ENCODE data around the gene TCF7L1.
"Not testable (repeated sequence)": the region's sequence is repeated elsewhere in the genome, so short reads cannot be mapped to it uniquely, and the experiment has no call there.

TCF7L1 gene

GRCh38 chr2:85133751-85134254 lies 611 bp downstream of the TCF7L1 start:
- peak; percentile 60 for DNase-seq (ENCODE audit: low read depth)

- peak; percentile 54 for DNase-seq (ENCODE audit: low read depth)
Measured at GRCh38 chr2:85134255-85134895, 1.2 kb downstream of the TCF7L1 start.

- DNase-seq (ENCODE audit: low read depth), result no peak
Measured at GRCh38 chr2:85134896-85135659, 1.9 kb downstream of the TCF7L1 start.

GRCh38 chr2:85135660-85135914 lies 2.4 kb downstream of the TCF7L1 start:
- no peak for DNase-seq (ENCODE audit: low read depth)

GRCh38 chr2:85137156-85137555 lies 4.0 kb downstream of the TCF7L1 start:
- DNase-seq (ENCODE audit: low read depth), result no peak

GRCh38 chr2:85143463-85144082 lies 10.4 kb downstream of the TCF7L1 start:
- no peak for DNase-seq (ENCODE audit: low read depth)

- DNase-seq (ENCODE audit: low read depth), result peak; percentile 30
Measured at GRCh38 chr2:85145116-85145820, 12.1 kb downstream of the TCF7L1 start.

GRCh38 chr2:85148190-85148589 lies 15.0 kb downstream of the TCF7L1 start:
- DNase-seq (ENCODE audit: low read depth), result no peak

- DNase-seq (ENCODE audit: low read depth), result peak; percentile 54
Measured at GRCh38 chr2:85151026-85151425, 17.8 kb downstream of the TCF7L1 start.

GRCh38 chr2:85152895-85153294 lies 19.7 kb downstream of the TCF7L1 start:
- no peak for DNase-seq (ENCODE audit: low read depth)

- DNase-seq (ENCODE audit: low read depth), result peak; percentile 23
Measured at GRCh38 chr2:85154048-85154753, 21.0 kb downstream of the TCF7L1 start.

- not testable (repeated sequence) for DNase-seq (ENCODE audit: low read depth)
Measured at GRCh38 chr2:85155082-85155481, 21.9 kb downstream of the TCF7L1 start.

- DNase-seq (ENCODE audit: low read depth), result peak; percentile 74
Measured at GRCh38 chr2:85156153-85156552, 23.0 kb downstream of the TCF7L1 start.

- peak; percentile 55 for DNase-seq (ENCODE audit: low read depth)
Measured at GRCh38 chr2:85156619-85157018, 23.4 kb downstream of the TCF7L1 start.

GRCh38 chr2:85157345-85157744 lies 24.2 kb downstream of the TCF7L1 start:
- DNase-seq (ENCODE audit: low read depth), result peak; percentile 29

GRCh38 chr2:85158559-85159273 lies 25.5 kb downstream of the TCF7L1 start:
- DNase-seq (ENCODE audit: low read depth), result no peak

GRCh38 chr2:85159589-85159988 lies 26.4 kb downstream of the TCF7L1 start:
- no peak for DNase-seq (ENCODE audit: low read depth)

- DNase-seq (ENCODE audit: low read depth), result peak; percentile 60
Measured at GRCh38 chr2:85160966-85161960, 28.1 kb downstream of the TCF7L1 start.

GRCh38 chr2:85162746-85163301 lies 29.6 kb downstream of the TCF7L1 start:
- peak; percentile 40 for DNase-seq (ENCODE audit: low read depth)

GRCh38 chr2:85163675-85164074 lies 30.5 kb downstream of the TCF7L1 start:
- DNase-seq (ENCODE audit: low read depth), result no peak
